Frontal cortex (tissue), 4 donors: ENCODE measurements around the gene C2CD2. TPM values are rescaled to one million over a fixed set of nuclear protein-coding genes. Genes with fewer than 3 reads are reported as not detected.

ENCODE experiments used
- DNase-seq, 2 donors: peaks; one replicate each; pipeline ENCODE4 v3.0.0; 2012; ENCODE audit warnings: low spot score in 2 of 2
- FAIRE-seq: peaks from 2 replicates; lab custom pipeline; 2012; peaks lifted over from hg19 to GRCh38; lab: Jason Lieb, UNC
- total RNA-seq: library from RNA; depleted of rRNA; stranded (reverse); fragments of >200 nt; gene quantifications from one replicate; pipeline ENCODE4 v1.2.3, GENCODE V29; 2014
- donor health status: control.
- donor health status: control.
- donor health status: control.

Gene C2CD2
- total RNA-seq, 1 donor from 2014 or later = 9.4 TPM

DNA sequence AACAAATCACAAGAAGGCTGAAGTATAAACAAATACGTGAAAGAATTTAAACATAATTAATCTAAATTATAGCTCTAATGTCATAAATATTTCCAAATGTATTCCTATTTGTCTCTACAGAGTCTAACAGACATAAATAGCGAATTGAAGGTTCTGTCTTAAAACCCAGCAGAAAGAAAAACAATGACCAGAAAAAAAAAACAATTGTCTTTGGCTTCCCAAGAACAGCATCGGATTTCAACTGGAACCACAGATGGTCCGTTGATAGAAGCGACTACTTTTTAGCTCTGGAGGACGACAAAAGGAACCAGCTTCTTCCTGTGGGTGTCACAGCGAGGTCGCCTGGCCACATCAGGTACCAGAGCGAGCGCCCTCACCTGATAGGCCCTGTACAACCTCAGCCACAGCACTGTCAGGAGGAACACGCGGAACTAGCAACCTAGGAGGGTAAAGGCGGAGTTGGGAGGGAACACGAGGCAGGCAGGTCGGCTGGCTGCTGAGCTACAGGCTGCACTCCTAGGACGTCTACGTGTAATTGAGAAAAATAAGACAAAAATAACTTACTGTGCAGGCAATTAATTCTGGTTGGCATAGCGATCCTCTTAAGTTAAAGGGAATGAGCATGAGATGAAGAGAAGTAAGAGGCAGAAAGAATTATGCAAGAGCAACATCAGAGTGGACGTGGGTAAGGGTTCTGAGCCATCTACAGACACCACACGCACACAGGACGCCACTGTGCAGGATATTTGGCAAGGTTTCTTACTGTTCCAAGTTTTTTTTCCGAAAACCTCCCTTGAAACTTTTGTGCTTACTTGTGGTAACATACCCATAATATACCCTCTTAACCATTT, 58.0 kb downstream of the C2CD2 start:
- no peak for DNase-seq

DNA sequence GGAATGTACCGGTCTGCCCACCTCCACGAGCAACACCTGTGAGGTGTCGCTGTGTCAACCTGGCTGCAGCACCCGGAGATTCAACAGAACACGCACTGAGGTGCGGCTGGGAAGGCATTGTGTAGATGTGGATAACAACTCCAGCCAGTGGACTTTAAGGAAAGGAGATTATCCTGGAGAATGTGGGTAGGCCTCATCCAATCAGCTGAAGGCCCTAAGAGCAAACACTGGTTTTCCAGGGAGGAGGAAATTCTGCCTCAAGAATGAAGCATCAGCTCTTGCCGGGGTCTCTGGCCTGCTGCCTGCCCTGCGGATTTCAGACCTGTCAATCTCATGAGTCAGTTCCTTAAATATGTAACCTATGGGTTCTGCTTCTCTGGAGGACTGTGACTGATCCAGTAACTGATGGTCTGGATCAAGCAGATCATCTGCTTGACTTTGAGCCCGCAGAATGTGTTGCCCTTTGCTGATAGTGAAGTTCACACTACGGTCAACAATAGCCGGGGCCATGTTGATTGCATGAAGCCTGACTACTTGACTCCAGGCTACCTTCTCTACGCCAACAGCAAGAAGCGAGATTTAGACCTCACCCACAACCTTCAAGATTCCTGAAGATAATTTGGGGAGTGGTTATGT, 58.8 kb downstream of the C2CD2 start:
- no peak for FAIRE-seq
- no peak for DNase-seq

More for the DNA sequence above, 58.0 kb downstream of the C2CD2 start:
- FAIRE-seq = no peak

DNA sequence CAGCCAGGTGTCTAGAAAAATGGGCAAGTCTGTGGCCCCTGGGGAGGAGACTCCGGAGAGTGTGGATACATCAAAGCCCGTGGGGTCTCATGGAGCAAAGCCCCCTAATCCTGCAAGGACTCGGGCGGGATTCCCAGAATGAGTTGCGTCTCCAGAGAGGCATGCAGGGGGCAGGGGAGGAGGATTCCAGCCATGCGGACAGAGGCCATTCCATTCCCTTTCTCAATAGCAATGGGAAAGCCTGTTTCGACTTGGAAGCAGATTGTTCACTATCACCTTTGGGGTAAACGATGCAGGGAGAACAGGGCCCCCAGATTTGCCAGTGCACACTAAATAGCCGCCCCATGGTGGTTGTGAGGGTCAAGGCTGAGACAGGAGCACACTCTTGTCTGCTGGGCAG, 59.3 kb downstream of the C2CD2 start:
- FAIRE-seq (no peak), DNase-seq (no peak)

DNA sequence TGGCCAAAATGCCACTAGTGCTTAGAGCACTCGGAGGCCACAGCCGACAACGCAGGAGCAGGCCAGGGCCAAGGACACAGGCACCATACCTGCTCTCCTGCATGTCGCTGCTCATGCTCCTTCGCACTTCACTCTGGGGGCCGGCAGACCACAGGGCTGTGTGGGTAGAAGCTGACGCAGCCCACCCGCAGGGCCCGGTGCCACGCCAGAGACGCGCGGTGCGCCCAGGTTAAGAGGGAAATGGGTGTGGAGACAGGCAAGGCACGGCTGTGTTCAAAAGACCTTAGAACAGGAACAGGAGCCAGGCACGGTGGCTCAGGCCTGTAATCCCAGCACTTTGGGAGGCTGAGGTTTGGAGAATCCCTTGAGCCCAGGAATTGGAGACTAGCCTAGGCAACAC, 61.1 kb downstream of the C2CD2 start:
- FAIRE-seq (no peak), DNase-seq (no peak)

DNA sequence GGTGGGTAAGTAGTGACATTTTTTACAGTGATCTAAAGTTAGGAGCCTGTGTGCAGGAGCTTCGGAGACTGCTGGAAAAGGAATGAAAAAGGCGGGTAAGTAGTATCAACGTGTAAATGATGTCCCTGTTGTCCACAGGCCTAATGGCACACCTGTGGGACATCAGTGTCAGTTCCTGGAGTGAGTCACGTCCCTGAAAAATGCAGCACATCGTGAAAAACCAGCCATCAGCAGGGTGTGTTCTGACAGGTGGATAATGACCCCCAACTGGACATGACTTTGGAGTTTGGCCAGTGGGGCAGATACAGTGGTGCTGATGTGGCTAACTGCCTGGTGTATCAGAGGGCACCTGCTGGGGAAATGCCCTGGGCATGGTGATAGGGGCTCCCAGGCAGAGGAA, 62.7 kb downstream of the C2CD2 start:
- no peak for DNase-seq
- FAIRE-seq = no peak

DNA sequence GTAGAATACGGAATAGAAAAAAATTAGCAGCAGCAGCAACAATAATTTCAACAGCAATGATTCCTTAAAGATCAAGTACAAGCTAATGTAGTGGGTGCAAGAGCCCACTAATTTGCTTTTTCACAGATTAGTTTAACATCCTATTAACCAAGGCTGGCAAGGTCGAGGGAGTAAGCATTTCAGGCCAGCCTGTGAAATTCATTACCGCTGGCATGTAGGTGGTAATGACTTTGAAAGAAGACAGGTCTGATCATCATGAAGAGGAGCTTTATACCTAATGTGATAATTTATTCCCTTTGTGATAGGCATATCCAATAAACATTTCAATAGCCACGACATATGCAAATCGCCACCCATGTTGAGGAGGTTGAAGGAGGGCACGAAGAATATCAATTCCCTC, 63.5 kb downstream of the C2CD2 start:
- DNase-seq = no peak
- no peak for FAIRE-seq

DNA sequence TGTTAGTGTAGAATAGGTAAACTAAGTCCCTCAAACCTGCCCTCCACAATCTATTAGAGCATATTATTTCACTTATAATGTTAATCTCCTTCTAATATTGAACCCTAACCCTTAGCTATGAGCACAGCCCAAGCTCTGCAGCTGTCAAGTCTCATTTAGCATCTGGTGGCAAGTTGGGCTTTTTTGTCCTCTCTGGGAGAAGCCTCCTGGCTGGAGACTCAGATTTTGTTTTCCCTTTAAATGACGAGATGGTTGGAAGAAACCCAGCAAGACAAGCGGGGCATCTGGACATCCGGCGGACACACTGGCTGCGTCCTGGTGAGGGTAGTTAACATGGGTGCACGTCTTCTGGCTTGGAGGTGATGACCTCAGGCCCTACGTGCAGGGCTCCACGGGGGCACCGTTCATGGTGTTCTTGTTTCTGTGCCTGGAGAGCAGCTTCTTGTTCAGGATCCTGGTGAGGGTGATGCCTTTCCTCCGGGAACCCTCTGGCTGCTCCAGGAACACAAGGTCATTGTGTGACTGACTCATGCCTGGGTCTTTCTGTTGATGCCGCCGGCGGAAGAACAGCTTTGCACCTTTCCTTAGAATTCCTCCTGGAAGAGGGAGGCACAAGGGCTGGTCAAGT, 65.0 kb downstream of the C2CD2 start:
- FAIRE-seq (no peak), DNase-seq (no peak)

DNA sequence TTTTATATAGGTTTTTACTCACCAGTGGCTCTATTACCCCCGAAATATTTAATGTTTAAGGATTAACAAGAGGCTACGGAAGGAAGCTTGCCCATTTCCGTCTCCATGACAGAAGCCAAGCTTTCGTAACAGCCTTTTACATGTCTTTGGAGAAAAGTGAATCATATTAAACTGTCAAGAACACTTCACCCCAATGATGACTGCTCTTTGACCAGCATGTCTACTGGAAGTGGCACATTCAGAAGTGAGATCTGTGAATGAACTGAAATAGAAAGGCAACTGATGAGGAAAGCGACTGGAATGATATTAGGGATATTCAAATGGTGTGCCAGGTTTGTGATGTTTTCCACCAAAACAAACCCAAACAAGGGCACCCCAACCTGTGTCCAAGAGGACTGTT, 66.2 kb downstream of the C2CD2 start:
- DNase-seq (no peak), FAIRE-seq (no peak)

DNA sequence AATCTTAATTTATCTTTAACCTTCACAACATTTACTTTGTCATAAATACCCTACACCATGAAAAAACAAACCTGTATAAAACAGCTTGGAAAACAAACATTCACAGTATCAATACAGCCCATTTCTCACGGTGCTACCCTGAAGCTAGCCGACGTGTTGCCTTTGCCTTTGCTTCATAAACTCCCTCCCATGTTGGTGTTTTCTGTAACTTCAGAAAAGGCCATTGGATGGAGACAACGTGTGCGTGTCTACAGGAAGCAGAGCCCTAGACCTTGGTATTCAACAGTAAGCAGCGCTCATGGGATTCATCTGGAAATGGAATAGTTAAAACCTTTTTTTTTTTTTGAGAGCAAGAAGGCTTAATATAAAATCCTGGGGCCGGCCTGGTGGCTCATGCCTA, 67.5 kb downstream of the C2CD2 start:
- FAIRE-seq (no peak), DNase-seq (no peak)

DNA sequence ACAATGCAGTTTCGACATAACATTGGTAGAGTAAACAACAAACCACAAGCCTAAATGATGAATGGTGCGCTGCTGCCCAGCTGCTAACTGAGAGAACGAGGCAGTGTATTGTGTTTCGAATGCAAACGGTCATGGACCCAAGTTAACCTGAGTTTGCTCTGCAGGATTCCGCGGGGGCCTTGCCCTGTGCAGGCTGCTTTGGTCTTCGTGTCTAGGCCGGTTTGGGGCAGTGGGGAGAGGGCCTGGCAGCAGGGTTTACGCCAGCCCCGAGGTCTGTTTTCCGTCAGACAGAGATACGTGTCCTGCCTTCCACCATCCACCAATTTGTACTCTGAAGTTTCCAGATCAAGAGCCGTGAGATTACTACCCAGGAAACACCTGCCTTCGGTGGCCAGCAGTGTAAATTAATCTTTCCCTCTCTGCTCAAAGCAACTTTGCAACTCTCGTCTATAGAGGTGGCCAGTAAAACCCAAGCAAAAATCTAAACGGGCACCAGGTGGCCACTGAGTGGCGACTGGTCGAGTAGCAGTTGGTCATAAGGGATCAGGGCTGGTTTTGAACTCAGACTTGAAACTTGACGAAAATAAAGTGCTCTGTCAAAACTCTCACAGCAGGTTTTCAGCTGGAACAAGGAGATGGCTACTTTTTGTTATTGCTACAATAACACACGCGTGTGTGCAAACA, 68.3 kb downstream of the C2CD2 start:
- DNase-seq (no peak), FAIRE-seq (no peak)

DNA sequence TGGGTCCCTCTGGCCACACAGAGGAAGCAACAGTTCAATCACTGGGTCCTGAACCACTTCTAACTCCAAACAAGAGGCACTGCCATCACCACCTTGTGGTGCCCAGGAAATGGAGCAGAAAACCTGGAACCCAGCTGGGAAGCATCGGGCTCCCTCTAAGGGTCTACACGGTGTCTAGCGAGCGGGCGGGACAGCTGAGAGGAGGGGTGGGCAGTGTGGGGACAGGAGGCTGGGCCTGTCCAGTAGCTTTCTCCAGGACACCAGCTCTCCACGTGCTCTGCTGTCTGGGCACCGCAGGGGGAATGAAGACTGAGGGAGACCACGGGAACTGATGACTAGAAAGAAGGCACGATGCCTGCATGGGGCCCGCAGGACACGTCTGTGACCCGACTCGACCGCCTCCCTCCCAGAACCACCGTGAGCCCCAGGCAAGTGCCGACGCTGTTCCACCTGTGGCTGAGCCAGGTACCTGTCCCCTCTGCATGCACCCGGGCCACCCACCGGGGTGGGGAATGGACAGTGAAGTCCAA, 69.3 kb downstream of the C2CD2 start:
- FAIRE-seq = no peak

DNA sequence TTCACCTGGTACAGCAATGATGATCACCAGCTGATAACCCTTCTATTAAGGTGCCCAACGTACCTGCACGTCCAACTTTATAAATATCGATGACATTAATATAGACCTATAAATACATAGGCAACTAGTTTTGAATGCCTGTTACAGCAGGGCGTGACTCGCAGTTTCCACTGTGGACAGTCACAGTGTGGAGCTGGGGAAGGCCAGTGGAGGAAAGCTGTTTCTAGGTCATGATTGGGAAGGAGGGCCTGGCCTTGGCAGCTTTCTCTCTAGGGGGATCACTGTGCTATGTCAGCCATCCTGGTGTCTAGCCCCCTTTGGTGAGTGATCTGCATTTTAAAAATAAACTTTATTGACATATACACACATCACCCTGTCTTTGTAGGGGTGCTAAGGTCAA, 70.2 kb downstream of the C2CD2 start:
- FAIRE-seq (no peak), DNase-seq (no peak)

More for the DNA sequence above, 69.3 kb downstream of the C2CD2 start:
- no peak for DNase-seq

DNA sequence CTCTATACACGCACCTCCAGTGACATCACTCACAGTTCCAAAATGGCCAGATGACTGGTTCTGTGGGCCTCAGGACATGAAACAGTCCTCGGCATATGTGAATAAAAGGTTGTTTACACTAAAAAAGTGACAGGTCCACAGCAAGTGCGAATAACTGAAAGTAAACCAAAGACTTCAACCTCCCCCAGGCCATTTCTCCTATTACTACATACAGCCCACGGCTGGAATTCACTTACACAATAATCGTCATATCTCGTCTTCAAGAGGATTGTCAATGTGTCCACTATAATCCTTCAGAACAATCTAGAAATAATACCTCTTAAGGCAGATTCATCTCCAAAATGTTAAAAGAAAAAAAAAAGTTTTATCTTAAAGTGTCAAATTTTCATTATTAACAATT, 72.8 kb downstream of the C2CD2 start:
- DNase-seq = no peak
- no peak for FAIRE-seq

DNA sequence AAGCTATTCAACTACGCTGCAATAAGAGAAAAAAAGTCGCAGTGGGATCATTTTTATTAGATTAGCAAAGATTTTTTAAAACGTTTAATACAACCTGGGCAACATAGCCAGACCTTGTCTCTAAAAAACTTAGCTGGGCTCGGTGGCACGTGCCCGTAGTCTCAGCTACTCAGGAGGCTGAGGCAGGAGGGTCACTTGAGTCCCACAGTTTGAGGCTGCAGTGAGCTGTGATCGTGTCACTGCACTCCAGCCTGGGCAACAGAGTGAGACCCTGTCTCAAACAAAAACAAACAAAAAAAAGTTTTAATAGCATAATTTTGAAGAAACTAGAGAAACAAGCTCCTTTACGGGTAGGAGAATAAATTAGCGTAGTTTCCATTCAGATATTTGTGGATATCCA, 73.7 kb downstream of the C2CD2 start:
- DNase-seq (no peak), FAIRE-seq (no peak)

DNA sequence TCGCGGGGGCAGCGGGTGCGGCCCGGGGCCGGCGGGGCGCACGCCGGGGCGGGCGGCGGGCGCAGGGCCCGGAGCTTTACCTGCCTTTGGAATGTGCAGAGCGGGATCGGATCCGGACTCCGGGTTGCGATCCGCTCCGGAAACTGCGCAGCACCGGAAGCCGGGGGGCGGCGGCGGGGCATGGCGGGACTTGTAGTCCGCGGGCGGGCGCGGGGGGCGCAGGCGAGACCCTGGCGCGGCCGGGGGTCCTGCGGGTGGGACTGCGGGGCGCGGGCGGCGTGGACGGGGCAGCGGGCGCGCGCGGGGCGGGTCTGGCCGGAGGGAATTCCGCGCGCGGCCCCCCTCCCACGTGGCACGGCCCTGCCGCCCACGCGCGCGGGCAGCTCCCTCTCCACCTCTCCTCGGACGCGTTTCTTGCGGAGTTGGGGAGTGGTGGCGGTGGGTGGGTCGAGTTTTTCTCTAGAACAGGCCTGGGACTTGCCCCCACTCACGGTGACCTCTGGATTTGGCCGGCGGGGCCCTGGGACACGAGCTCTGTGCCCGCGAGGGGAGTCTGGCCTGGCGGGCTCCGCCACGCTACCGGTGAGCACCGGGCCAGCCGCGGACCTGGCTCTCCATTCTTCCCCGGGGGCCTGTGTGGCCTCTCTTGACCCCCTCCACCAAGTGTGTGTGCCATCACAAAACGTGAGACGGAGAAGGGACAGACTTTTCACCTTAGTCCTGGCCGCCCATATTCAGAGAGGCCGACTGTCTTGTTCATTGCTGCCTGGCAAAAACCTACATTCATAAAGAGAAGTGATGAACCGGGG, 74.4 kb downstream of the C2CD2 start, which contains the start of gene PRDM15:
Gene PRDM15 (minus strand): TSS at position 155 of the 809 bp plus-strand sequence. CDS start 18,981 bp downstream, outside the sequence.
- DNase-seq (peak; percentile 86 to 95), FAIRE-seq (no peak)

DNA sequence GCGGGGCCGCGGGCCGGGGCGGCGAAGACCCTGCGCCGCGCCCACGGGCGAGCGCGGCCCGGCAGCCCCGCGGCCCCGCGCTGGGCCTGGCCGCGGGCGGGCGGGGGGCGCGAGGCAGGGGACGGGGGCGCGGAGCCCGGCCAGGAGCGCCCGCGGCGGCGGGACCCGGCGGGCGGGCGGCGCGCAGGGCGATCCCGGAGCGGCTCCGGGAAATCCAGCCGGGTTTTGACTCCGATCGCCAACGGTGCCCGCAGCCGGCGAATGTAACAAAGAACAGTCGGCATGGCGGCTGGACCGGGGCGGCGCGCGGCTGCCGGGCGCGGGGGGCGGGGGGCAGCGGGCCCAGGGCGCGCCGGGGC, 75.0 kb downstream of the C2CD2 start:
- FAIRE-seq (no peak), DNase-seq (peak; percentile 89 to 97)

DNA sequence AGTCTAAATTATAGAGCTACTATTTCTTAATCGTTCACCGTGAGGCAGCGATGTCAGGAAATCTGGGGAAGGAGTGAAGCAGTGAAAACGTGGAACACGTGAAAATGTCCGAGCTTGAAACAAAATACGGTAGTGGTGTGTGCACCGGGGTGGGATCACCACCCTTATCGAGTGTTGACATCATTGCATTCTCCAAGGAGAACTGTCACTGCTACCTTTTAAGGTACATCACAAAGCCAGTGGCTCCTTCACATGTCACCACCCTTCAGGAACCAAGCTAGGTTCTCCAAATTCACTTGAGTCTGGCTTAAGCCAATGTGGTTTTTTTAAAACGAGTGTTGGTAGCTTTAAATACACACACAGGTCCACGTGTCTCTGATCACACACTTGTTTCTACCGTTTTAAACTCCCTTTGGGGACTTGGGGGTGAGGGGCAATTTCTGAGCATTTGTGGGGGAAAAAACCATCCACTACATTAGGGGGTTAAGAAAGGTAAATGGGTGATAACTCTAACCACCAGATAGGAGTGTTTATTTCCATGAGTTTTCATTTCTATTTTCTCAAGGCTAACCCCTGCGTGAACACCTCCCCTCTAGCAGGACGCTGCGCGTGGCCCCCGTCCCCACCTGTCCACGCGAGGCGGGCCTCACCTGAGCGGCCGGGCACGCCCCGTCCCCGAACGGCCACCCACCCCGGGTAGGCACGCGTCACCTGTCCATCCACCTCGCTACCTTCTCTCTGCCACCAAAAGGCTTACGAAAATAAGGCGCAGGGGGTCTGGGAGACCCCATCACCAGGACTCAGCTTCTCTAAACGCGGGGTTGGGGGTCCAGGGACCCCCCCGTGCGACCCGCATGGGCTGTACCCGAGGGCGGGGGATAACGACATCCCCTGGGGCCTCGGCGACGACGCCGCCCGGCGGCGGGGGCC, 75.7 kb downstream of the C2CD2 start:
- peak; percentile 49 to 56 for DNase-seq
- no peak for FAIRE-seq

DNA sequence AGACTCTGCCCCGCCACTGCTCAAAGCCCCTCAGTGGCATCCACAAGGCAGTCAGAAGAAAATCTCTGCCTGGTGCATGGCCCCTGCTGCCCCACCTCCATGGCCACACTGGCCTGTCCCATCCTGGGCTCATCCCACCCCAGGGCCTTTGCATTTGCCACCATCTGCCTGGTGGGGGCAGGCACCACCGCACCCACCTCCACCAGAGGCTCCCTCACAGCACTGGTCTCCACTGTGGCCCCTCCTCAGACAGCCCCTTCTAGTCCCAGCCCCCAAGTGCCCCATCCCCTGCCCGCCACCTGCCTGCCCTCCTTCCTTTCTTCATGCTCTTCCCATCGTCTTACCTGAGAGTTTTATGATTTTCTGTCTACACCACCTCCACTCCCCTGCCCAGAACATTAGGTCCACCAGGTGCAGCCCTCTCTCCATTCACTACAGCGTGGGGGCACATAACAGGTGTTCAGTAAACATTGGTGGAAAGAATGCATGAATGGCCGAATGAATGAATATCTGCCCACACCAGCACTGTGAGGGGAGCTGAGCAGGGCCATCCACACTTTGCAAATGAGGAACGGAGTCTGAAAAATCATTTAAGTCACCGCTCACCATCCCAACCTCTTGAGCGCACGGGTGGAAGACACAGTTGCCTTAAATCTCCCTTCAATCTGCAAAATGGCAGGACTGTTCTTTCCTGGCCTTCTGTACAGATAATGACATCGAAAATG, 76.7 kb downstream of the C2CD2 start:
- FAIRE-seq (no peak), DNase-seq (no peak)
